H1 (cell line): ENCODE data around the gene DNAJC17.

ENCODE experiments used
- CTCF ChIP-seq, 3 experiments: IDR thresholded peaks; 1 replicate in 2 of 3; 2 replicates in 1 of 3; pipeline versions ENCODE4 v1.5.1 to v1.6.1; 2011; ENCODE audit warnings: low read length in 3 of 3, mild to moderate bottlenecking in 3 of 3, inconsistent platforms in 2 of 3, low read depth in 1 of 3, moderate library complexity in 1 of 3; ENCODE audit not compliant: insufficient read depth in 1 of 3; ENCODE audit errors: control extremely low read depth in 1 of 3
- EZH2 ChIP-seq: fragments of 200-600 bp; sonication (generic); IDR thresholded peaks from 2 replicates; pipeline ENCODE4 v1.7.1; 2012; ENCODE audit warnings: low read depth, mild to moderate bottlenecking, moderate library complexity, low read length, inconsistent platforms; ENCODE audit not compliant: severe bottlenecking
- GABPA ChIP-seq: IDR thresholded peaks from 2 replicates; pipeline ENCODE4 v1.6.1; 2011; ENCODE audit warnings: mild to moderate bottlenecking, low read length, moderate library complexity, borderline replicate concordance; ENCODE audit not compliant: insufficient read depth
- GTF2F1 ChIP-seq: IDR thresholded peaks from 2 replicates; pipeline ENCODE4 v1.6.1; 2012; ENCODE audit warnings: low read depth, low read length, improper control_type of control experiment, borderline replicate concordance
- RAD21 ChIP-seq, 2 experiments: IDR thresholded peaks in 1 of 2; conservative IDR thresholded peaks in 1 of 2; 2 replicates each; pipeline ENCODE4 v1.6.1; 2011; ENCODE audit warnings: low read depth in 2 of 2, low read length in 2 of 2, improper control_type of control experiment in 1 of 2, inconsistent platforms in 1 of 2, mild to moderate bottlenecking in 1 of 2, moderate library complexity in 1 of 2
- TAF1 ChIP-seq: IDR thresholded peaks from 2 replicates; pipeline ENCODE4 v1.6.1; 2011; ENCODE audit warnings: mild to moderate bottlenecking, low read depth, low read length

GRCh38 chr15:40844696-40845030 is 37.4 kb upstream of the DNAJC17 start:
- TF ChIP-seq CTCF (IDR thresholded peaks at IDR 0.05; ENCODE audit: control extremely low read depth in 1 of 3, insufficient read depth in 1 of 3, low read depth in 1 of 3, low read length in 3 of 3), result no peak
- TF ChIP-seq GABPA, result no peak
- TF ChIP-seq RAD21 (IDR thresholded peaks at IDR 0.05 in 1 of 2, conservative IDR thresholded peaks at IDR 0.05 in 1 of 2; ENCODE audit: low read depth in 2 of 2, low read length in 2 of 2), result no peak
- no peak for TF ChIP-seq TAF1
- no peak for TF ChIP-seq GTF2F1
- TF ChIP-seq EZH2, result no peak
